Globus pallidus (tissue), 1 donor: Measurements from ENCODE around the gene ADARB2.

ENCODE experiments used
- DNase-seq: peaks from one replicate; pipeline ENCODE4 v3.0.0-alpha.2; 2015; ENCODE audit warnings: low spot score

The ADARB2 gene

DNA sequence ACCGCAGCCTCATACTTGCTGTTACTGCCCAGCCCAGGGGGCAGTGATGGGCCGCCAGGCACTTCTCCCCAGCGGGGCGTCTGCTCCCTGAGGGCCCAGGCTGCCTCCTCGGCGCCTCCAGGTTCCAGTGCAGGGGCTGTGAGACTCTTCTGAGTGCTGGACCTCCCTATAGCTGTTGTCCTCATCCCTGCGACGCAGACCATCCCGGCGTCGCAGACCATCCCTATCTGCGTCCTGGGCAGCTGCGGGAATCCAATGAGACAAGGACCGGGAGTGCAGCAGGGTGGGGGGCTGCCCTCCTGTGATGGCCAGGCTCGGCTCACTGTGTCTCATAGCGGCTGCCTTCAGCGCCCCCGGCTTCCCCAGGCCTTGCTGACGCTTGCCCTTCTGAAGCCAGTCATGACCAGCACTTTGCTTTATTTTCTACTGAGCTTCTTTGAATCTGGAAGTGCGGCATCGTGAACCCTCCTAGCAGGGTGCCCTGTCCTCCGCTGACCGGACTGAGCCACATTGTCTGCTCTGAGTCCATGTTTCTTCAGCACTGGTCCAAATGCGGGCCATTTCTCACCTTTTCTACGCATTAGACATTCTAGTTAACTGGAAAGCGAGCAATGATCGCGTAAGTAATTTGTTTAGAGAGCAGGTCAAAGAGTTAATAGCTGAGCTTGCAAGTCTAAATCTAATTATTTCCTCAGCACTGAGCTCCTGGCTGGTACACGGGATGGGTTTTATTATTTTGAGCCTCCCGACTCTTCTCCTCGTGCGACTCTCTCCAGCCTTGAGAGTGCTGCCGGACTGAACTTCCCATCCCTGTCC lies 341.6 kb downstream of the ADARB2 start:
- DNase-seq: no peak

DNA sequence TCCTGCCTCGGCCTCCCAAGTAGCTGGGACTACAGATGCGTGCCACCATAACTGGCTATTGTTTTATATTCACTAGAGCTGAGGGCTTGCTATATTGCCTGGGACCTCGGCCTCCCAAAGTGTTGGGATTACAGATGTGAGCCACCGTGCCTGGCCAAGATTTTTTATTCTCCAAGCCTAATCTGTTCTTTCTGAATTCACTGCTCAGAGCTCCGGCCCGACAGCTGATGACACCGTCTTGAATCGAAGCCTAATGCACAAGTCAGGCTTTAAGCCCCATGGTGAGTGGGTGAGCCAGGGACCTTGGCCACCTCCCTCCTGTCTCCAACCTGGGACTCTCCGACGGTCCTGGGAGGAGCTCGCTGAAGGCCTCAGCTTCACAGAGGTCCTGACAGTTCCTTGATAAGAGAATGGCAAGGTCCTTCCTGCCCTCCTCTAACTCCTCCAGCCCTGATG lies 342.3 kb downstream of the ADARB2 start:
- no peak for DNase-seq

DNA sequence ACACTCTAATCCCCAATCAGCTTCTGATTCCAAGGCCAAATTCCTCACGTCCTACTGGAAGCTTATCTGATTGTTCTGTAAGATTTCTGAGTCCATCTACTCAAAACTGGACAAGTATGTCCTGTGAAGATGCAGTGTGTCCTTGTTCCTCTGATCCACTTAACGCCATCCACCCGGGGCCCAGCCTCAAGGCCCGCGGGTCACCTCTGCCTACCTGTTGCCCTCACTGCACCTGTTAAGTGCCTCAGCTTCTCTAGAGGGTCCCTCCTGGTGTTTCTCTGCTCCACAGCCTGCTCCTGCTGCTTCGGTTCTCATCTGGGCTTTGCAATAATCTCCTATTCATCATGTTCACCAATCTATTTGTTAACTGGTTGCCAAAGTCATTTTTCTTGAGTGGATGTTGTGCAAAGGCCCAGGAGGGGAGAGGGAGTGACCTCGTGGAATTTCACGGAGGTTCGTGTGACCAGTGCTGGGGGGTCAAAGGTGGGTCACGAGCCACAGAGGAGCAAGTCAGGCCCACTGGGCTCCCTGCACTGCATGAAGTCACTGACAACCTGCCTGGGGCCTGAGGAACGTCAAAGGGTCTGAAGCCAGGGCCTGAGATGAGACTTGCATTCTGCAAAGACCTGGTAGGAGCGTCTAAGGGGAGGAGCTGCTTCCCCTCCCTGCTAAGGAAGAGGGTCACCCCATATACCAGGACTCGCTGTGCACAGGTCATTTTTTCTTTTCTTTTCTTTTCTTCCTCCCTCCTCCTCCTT lies 343.0 kb downstream of the ADARB2 start:
- DNase-seq: no peak

DNA sequence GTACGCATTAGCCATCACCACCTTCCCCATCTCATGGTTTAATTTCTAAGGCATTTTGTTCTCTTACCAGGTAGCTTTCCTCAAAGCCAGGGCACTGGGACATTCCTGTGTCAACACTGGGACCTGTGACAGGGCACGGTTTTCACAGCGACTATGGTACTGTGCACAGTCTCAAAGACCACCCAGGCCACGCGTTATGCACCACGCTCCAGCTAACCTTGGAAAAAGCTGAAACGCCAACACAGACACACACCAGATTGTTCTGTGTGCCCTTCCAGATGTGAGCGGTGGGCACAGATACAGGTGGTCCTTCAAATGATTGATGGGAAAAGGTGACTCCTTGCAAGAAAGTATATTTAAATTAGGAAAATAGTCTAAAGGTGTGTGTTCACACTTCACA lies 343.8 kb downstream of the ADARB2 start:
- no peak for DNase-seq

DNA sequence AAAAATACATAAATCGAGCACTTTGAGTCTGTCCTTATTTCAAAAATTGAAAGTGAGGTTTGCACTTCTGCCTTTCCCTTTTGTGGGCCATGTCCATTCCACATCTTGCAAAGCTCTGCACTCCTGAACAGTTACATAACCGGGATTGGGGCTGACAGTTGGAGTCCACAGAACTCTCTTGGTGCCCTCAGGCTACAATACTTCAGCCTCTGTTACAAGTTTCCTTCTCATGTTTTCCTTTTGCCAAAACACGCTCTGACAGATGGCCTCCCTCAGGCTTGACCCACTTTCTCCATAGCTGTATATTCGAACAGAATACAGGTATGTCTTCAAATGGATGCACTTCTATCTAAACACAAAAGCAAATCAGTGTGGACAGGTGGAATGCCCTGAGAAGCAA lies 345.2 kb downstream of the ADARB2 start:
- no peak for DNase-seq

DNA sequence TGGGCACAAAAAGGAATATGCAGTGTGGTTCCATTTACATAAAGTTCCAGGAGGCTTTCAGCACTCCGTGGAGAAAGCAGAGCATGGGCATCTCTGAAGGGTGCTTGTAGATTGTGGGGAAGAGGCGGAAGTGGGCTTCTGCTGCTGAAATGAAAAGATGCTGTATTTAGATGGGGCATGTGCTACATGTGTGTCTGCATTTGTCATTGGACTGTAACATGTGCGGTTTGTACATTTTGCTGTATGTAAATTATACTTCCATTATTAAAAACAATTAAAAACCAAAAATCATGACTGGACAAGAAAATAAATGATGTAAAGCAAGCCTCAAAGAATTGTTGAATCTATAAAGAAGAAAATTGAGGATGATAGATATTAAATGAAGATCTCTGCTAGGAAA lies 347.1 kb downstream of the ADARB2 start:
- DNase-seq: no peak

DNA sequence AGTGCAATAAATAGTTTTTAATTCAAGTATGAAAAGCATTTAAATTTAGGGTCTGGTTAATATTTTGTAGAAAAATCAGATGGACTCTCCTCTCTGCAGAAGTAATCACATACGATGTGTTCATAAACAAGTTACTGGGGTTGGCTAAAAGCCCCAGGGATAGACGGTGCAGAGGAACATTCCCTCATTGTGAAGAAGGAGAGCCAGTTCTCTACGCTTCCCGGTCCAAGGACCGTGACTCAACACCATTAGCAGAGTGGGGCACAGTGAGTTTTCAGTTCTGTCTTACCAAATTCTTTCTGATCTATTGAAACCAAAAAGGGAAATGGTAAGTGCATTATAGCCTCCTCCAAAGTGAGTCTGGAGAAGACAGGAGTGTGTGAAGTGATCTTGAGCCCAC lies 353.3 kb downstream of the ADARB2 start:
- no peak for DNase-seq

DNA sequence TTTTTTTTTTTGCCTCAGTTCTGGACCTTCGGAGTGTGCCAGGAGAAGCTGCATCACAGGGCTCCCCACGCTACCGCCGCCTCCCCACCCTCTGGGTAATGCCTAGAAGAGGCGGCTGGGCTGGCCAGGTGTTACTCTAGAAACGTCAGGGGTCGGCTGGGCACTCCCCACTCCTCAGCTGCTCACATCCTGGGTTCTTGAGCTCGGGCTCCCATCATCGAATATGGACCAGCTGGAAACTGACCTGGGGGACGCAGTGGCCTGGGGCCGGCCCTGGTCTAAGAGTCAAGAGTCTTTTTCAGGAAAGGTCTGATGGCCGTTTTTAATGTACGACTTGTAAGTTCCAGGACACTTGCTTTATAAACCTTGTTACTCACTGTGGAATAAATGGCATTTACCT lies 354.6 kb downstream of the ADARB2 start:
- no peak for DNase-seq

DNA sequence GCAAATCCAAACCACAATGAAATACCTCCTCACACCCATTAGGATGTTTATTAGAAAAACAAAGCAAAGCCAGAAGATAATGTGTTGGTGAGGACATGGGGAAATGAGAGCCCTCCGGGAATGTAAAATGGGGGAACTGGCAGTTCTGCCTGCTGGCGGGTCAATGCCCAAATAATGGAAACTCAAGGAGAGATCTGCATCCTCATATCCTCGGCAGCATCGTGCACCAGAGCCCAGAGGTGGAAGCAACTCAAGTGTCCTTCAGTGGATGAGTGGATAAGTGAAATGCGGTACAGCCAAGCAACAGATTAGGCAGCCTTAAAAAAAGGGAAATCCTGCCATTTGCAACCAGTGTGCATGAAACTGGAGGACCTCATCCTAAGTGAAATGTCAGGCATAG lies 356.0 kb downstream of the ADARB2 start:
- DNase-seq: no peak

DNA sequence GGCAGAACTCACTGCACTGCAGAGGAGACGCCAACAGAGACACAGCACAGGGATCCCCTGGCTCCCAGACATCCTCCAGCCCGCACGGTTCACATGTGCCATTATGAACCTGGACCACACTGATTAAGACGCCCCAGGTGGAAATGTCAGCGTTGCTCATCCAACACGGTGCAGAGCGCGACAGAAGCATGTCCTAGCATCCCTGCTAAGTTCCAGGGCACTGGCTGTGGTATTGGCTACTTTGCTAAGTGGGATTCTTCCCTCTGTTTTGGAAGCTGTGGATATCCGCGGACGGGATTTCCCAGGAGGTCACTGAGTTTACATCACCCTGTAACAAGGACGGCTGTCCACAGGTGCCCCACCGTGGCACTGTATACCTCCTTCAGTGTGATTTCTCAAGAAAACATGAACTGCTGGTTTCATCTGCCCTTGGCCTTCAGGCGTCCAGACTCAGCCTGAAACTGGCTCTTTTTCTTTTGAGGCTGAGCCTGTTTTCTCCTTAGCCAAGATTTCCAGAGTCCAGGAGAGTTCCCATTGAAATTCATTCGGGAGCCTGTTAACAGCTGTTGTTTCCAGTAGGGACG lies 357.1 kb downstream of the ADARB2 start:
- DNase-seq: no peak

DNA sequence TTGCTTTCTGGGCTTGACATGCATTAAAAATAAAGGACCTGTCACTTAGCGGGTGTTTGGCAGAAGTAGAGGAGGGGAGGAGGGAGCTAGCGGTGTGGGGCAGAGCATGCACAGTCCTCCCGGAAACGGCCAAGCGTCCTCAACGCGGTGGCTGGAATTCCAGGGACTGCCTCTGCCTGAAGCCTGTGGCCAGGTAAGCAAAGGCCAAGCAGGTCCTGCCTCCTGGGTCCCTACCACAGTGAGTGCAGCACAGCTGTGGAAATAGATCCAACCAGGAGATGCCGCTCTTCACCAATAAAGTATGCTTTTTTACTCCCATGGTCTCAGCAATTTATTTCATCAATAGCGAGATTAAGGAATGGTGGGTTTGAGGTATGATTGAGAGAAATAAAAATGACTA lies 357.7 kb downstream of the ADARB2 start:
- DNase-seq: no peak

DNA sequence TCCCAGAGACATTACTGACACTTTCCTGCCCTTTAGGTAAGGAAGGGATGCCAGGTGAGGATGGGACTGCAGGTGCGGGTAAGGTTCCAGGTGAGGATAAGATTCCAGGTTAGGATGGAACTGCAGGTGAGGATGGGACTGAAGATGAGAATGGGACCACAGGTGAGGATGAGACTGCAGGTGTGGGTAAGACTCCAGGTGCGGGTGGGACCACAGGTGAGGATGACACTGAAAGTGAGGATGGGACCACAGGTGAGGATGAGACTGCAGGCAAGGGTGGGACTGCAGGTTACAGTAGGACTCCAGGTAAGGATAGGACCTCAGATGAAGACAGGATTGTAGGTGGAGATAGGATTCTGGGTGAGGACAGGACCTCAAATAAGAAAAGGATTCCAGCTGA lies 358.9 kb downstream of the ADARB2 start:
- no peak for DNase-seq

DNA sequence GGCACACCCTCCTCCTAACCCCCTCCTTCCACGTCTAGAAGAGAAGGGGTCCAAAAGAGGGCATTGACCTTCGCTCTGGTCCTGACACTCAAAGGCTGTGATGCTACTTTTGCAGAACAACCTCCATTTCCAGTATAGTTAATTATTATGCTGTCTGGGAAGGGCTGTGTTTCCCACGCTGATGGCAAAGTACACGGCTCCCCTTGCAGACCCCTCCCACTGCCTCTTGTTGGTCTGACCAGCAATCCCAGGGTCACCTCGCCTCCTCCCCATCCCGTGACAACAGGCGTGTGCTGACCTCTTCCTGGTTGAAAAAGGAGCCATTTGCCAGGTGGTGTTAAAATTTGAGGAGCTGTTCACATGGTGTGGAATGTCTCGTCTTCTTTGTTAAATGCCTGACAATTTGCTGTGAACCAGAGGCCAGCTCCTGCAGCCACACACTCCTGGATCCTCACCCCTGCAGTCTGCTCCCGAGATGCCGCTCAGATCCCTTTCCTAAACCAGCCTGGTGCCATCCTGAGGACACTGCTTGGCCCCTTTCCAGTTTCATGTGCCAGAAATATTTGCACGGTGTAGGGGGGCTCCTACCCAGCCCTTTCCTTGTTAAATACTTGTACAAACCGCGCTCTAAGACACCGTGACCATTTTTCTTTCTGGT lies 359.5 kb downstream of the ADARB2 start:
- no peak for DNase-seq

DNA sequence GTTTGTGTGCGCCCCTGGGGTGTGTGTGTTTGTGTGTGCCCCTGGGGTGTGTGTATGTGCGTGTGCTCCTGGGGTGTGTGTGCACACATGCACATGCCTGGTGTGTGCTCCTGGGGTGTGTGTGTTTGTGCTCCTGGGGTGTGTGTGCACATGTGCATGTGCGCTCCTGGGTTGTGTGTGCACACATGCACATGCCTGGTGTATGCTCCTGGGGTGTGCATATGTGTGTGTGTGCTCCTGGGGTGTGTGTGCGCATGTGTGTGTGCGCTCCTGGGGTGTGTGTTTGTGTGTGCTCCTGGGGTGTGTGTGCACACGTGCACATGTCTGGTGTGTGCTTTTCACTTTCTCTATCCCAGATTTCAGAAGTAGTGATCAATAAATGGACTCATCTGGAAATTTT lies 360.1 kb downstream of the ADARB2 start:
- DNase-seq: no peak

DNA sequence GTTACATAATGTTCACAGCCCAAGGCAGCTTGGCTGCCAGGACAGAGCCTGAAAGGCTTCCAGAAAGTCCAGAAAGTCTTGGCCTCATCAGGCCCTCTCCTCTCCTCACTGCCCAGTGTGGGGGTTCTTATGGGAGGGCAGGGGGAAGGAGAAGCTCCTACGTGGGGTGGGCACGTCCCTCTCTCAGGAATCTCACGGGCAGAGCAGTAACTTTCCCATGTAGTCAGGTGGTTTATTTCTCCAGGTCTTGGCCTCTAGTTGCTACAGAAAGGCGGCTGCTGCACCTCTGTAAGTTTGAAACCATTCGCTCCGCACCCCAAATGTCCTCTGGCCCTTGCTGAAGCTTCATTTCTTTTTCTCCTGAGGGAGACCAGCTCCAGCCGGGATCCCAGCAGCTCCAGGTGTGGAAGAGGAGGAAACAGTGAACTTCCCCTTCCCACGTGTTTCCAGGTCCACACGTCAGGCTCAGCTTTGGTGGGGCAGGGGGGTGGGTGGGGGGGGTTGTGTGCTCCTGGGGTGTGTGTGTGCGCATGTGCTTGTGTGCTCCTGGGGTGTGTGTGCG lies 360.9 kb downstream of the ADARB2 start:
- DNase-seq: no peak

DNA sequence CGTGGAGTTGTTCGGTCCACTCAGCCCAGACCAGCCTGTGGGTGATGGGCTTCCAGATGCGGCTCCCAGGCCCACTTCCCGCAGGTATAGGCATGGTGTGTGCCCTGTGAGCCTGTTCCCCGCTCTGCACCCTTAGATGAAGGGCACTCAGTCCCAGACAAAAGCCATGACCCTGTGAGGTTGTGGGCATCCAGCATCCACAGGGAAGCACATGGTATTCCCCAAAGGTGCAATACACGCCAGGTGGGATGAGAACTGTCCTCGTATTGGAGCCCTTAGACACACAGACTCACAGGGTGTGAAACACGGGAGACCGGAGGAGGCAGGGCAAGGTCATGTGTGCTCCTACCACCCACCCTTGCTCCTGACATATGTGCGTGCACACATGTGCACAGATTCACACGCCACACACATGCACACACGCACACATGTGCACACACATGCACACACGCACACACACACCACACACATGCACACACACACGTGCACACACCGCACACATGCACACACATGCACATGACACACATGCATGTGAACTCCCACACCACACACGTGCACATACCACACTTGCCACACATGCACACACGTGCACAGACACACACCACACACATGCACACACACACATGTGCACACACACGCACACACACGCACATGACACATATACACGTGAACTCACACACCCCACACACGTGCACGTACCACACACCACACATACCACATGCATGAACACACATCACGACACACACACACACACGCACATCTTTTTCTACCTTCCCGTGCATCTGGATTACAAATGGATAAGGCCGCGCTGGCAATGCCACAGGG lies 361.8 kb downstream of the ADARB2 start:
- DNase-seq: no peak

DNA sequence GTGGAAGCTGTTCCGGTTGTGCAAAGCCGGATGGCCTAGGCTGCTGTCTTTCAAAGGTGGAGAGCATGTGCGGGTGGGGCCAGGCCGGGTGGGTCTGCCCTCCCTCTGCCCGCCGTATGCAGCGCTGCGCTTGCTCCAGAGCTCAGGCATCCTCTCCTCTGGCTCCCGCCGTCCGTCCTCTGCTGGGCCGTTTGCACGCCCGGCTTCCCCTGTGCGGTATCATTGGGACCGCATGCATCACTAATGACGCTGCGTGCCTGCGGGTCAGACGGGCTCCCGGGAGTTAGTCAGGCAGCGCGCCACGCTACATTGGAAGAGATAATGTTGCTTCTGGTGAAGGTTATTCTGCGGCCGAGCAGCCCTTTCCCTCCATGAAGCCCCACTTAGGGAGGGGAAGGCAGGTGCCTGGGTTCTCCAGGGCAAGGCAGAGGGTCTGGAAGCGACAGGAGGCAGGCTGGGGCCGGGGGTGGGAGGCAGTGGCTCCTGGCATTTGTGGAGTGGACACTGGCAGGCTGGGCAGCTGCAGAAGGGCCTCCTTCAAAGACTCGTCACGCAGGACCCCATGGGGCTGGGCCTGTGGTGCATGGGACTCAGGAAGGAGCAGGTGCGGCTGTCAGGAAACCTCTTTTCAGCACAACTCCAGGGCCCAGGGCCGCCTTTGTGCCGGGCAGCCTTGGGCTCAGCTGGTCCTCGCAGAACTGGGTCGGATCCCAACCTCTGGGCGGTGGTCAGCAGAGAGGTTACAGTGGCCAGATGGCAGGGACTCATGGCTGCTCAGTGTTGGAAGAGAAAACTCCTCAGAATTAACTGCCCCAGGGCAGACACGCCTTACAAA lies 362.6 kb downstream of the ADARB2 start:
- no peak for DNase-seq

DNA sequence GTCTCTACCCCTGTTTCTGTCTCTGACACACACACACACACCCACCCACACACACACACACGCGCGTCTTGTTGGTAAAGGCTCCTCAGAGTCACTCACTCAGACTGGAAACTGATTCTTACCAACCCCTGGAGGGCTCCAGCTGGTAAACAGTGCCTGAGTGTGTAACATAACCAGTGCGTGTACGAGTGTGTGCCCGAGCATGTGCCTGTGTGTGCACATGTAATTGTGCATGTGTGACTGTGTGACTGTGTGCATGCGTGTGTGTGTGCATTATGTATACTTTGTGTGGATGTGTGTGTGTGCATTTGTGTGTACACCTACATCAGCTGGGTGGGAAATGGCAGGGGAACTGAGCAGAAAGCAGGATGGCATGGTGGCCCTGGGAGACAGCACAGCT lies 364.0 kb downstream of the ADARB2 start:
- DNase-seq: no peak

DNA sequence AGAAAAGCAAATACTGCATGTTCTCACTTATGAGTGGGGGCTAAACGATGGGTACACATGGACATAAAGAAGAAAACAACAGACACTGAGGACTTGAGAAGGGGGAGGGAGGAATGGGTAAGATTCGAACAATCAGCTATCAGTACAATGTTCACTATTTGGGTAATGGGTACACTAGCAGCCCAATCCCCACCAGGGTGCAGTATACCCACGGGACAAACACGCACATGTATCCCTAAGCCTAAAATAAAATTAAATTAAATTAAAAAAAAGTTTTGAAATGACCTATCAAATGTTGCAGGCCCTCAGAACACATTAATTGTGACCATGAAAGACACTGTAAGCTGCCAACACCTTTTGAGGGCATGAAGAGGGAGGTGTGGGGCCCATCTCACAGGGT lies 365.1 kb downstream of the ADARB2 start:
- no peak for DNase-seq

DNA sequence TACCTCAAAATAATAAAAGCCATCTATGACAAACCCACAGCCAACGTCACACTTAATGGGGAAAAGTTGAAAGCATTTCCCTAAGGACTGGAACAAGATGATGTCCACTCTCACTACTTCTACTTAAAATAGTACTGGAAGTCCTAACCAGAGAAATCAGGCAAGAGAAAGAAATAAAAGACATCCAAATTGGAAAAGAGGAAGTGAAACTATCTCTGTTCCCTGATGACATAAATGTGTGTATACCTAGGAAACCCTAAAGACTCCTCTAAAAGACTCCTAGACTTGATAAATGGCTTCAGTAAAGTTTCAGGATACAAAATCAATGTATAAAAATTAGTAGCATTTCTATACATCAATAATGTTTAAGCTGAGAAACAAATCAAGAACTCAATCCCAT lies 367.0 kb downstream of the ADARB2 start:
- no peak for DNase-seq

DNA sequence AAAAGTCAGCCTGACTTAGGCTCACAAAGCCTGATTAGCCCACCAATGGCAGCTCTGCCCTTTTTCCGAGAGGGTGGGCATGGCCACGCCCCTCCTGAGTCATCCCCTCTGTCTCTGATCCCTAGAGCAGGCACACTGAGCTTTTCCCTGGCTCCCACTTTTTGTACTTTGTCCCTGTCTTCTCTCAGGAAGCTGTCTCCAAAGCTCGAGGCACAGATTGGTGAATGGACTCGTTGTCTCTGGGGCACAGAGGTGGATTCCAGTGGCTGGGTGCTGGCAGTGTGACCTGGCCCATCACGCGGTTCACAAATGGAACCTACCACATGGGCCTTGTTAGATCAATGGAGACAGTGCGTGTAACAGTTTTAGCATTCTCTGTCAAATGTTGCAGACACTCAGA lies 367.7 kb downstream of the ADARB2 start:
- DNase-seq: no peak
